ENCODE measurements around the gene CPNE2. TPM values are rescaled to one million over a fixed set of nuclear protein-coding genes. Genes with fewer than 3 reads are reported as not detected.

CPNE2 gene
- total and polyA plus RNA-seq, 4 donors, result 6.8 to 14.6 (median 11.0) TPM

- DNase-seq (ENCODE audit: low spot score), result no peak
- Histone ChIP-seq H3K9ac (ENCODE audit: low read depth in 1 of 2, low read length in 2 of 2) (no peak overlapping the region), H3K9me3 (ENCODE audit: control insufficient read depth in 4 of 4, low read length in 3 of 4) (no peaks in the 10 kb centered on the region), H3K36me3 (ENCODE audit: control insufficient read depth in 4 of 4, insufficient read depth in 3 of 4, low read depth in 1 of 4, low read length in 3 of 4) (peaks cover 1 to 42% (median 23%) of the 10 kb centered on the region in 4 donors), H3K27me3 (ENCODE audit: control insufficient read depth in 4 of 4, insufficient read depth in 4 of 4, low read length in 3 of 4) (no peaks in the 10 kb centered on the region), H3K4me1 (ENCODE audit: control insufficient read depth in 4 of 4, insufficient read depth in 4 of 4, low read length in 3 of 4) (peaks cover 4 to 18% (median 11%) of the 10 kb centered on the region in 4 donors), H3K27ac (ENCODE audit: low read depth in 1 of 2, low read length in 2 of 2) (no peak overlapping the region), H3K4me3 (ENCODE audit: low read depth in 1 of 3, low read length in 3 of 3) (no peak overlapping the region)
- TF ChIP-seq ZBTB33 (IDR thresholded peaks at IDR 0.05) (no peak), GABPA (IDR thresholded peaks at IDR 0.05 in 1 of 2, conservative IDR thresholded peaks at IDR 0.05 in 1 of 2) (no peak), RXRA (IDR thresholded peaks at IDR 0.05) (no peak), RAD21 (IDR thresholded peaks at IDR 0.05) (no peak), REST (IDR thresholded peaks at IDR 0.05) (no peak), EGR1 (IDR thresholded peaks at IDR 0.05; ENCODE audit: low read depth in 2 of 2) (no peak), HNF4G (IDR thresholded peaks at IDR 0.05) (no peak), FOXA1 (IDR thresholded peaks at IDR 0.05) (no peak), CTCF (IDR thresholded peaks at IDR 0.05; ENCODE audit: low read depth, low read length, missing input control) (no peak), HNF4A (conservative IDR thresholded peaks at IDR 0.05) (no peak), TAF1 (conservative IDR thresholded peaks at IDR 0.05) (no peak), YY1 (IDR thresholded peaks at IDR 0.05) (no peak), MAX (IDR thresholded peaks at IDR 0.05) (no peak), NR2F2 (IDR thresholded peaks at IDR 0.05) (no peak), JUND (IDR thresholded peaks at IDR 0.05) (no peak), SP1 (IDR thresholded peaks at IDR 0.05) (no peak), FOXA2 (IDR thresholded peaks at IDR 0.05) (no peak), ATF3 (IDR thresholded peaks at IDR 0.05) (no peak)
Observed at GRCh38 chr16:57166451-57166850, 74.1 kb downstream of the CPNE2 start.
